Loucy (cell line): Measurements from ENCODE around the gene ATOH8.

Experiments
- H2AFZ ChIP-seq: fragments of 200-600 bp; sonication (generic); 2 replicates; pipeline ENCODE4 v1.6.0; 2016; ENCODE audit warnings: antibody characterized with exemption, mild to moderate bottlenecking, low read length, moderate library complexity
- H3F3A ChIP-seq: fragments of 200-600 bp; 2 replicates; pipeline ENCODE4 v1.6.0; 2016; ENCODE audit warnings: antibody characterized with exemption, low read depth, mild to moderate bottlenecking
- H3K27me3 ChIP-seq: fragments of 200-600 bp; sonication (generic); 2 replicates; pipeline ENCODE4 v1.6.1; 2014; ENCODE audit warnings: low read length, mild to moderate bottlenecking; ENCODE audit not compliant: insufficient read depth, poor library complexity, severe bottlenecking
- H3K36me3 ChIP-seq: fragments of 200-600 bp; sonication (generic); 2 replicates; pipeline ENCODE4 v1.6.1; 2016; ENCODE audit warnings: low read length; ENCODE audit not compliant: insufficient read depth
- H3K4me1 ChIP-seq: fragments of 200-600 bp; sonication (generic); 2 replicates; pipeline ENCODE4 v1.5.1; 2014; ENCODE audit warnings: low read length, mild to moderate bottlenecking; ENCODE audit not compliant: insufficient read depth, poor library complexity, severe bottlenecking
- H3K4me2 ChIP-seq: fragments of 200-600 bp; sonication (generic); 2 replicates; pipeline ENCODE4 v1.6.0; 2014; ENCODE audit warnings: antibody characterized with exemption, low read length, low read depth, mild to moderate bottlenecking; ENCODE audit not compliant: poor library complexity, severe bottlenecking
- H3K4me3 ChIP-seq: fragments of 200-600 bp; sonication (generic); 2 replicates; pipeline ENCODE4 v1.5.1; 2014; ENCODE audit warnings: low read length, mild to moderate bottlenecking, mixed read lengths; ENCODE audit not compliant: poor library complexity, severe bottlenecking
- H3K79me2 ChIP-seq: fragments of 200-600 bp; sonication (generic); 2 replicates; pipeline ENCODE4 v1.6.1; 2014; ENCODE audit warnings: low read length; ENCODE audit not compliant: insufficient read depth
- H3K9ac ChIP-seq: fragments of 200-600 bp; sonication (generic); 2 replicates; pipeline ENCODE4 v1.6.0; 2014; ENCODE audit warnings: mild to moderate bottlenecking, low read depth, low read length, moderate library complexity; ENCODE audit not compliant: poor library complexity, severe bottlenecking
- H3K9me2 ChIP-seq: fragments of 200-600 bp; sonication (generic); replicated peaks from 2 replicates; pipeline ENCODE4 v1.6.1; 2016; ENCODE audit warnings: low read depth, low read length, mixed read lengths
- H3K9me3 ChIP-seq: fragments of 200-600 bp; sonication (generic); 2 replicates; pipeline ENCODE4 v1.6.1; 2014; ENCODE audit warnings: mild to moderate bottlenecking, antibody characterized with exemption, low read length, low read depth; ENCODE audit not compliant: insufficient read depth
- H4K20me1 ChIP-seq: fragments of 200-600 bp; sonication (generic); 2 replicates; pipeline ENCODE4 v1.6.0; 2014; ENCODE audit warnings: antibody characterized with exemption, low read length, mild to moderate bottlenecking; ENCODE audit not compliant: insufficient read depth, poor library complexity, severe bottlenecking
- EZH2phosphoT487 ChIP-seq: fragments of 200-600 bp; IDR thresholded peaks from 2 replicates; pipeline ENCODE4 v1.6.1; 2018; ENCODE audit warnings: antibody characterized with exemption, mild to moderate bottlenecking, moderate library complexity, borderline replicate concordance
- TF ChIP-seq, protein P1 (sequence below): fragments of 200-600 bp; sonication (generic); conservative IDR thresholded peaks from 2 replicates; pipeline ENCODE4 v1.5.1; 2014; ENCODE audit warnings: mild to moderate bottlenecking, antibody characterized with exemption, low read length

ATOH8 gene

DNA sequence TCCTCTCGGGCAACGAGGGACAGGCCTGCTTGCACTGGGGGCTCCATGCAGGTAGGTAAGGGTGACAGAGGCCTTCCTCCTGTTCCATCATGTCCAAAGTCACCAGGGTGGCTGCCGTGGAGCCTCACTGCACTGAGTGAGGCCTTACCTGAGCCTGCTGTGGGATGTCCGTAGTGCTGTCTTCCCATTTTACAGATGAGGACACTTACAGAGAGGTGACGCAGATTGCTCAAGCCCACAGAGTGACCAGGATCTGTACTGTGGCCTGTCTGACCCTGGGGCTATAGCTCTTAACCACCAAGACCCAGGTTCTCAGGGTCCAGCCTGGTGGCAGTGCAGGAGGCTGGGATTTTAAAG, 5.4 kb downstream of the ATOH8 start:
- no peak overlapping the region for H3K4me2 ChIP-seq
- no peaks in the 10 kb centered on the region for H3K9me2 ChIP-seq
- no peaks in the 10 kb centered on the region for H4K20me1 ChIP-seq
- no peaks in the 10 kb centered on the region for H3K36me3 ChIP-seq
- H3F3A ChIP-seq = no peaks in the 10 kb centered on the region
- H3K4me1 ChIP-seq = peaks cover 1% of the 10 kb centered on the region
- no peaks in the 10 kb centered on the region for H3K79me2 ChIP-seq
- TF ChIP-seq, protein P1, sequence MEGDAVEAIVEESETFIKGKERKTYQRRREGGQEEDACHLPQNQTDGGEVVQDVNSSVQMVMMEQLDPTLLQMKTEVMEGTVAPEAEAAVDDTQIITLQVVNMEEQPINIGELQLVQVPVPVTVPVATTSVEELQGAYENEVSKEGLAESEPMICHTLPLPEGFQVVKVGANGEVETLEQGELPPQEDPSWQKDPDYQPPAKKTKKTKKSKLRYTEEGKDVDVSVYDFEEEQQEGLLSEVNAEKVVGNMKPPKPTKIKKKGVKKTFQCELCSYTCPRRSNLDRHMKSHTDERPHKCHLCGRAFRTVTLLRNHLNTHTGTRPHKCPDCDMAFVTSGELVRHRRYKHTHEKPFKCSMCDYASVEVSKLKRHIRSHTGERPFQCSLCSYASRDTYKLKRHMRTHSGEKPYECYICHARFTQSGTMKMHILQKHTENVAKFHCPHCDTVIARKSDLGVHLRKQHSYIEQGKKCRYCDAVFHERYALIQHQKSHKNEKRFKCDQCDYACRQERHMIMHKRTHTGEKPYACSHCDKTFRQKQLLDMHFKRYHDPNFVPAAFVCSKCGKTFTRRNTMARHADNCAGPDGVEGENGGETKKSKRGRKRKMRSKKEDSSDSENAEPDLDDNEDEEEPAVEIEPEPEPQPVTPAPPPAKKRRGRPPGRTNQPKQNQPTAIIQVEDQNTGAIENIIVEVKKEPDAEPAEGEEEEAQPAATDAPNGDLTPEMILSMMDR = no peak
- no peak for TF ChIP-seq EZH2phosphoT487
- no peak overlapping the region for H2AFZ ChIP-seq
- H3K4me3 ChIP-seq = no peak overlapping the region
- H3K27me3 ChIP-seq = peaks cover 15% of the 10 kb centered on the region
- no peak overlapping the region for H3K9ac ChIP-seq
- H3K9me3 ChIP-seq = no peaks in the 10 kb centered on the region

DNA sequence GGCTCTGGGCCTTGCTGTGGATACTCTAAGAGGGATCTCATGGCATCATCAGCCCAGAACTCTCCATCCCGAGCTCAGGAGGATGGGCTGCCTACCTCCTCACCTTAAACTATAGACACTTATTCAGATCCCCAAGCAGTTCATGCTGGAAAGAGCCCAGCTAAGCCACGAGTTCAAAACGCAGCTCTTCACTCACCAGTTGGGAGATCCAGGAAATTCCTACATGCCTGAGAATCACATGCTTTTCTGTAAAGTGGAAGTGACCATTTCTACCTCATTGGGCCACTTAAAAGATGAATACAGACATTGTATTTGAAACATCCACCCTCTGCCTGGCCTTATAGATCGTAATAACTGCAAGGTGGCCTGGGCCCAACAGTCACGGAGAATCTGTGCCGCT, 6.6 kb downstream of the ATOH8 start:
- H3K79me2 ChIP-seq = no peaks in the 10 kb centered on the region
- H2AFZ ChIP-seq = no peak overlapping the region
- H3K9me3 ChIP-seq = no peaks in the 10 kb centered on the region
- H3K4me1 ChIP-seq = no peaks in the 10 kb centered on the region
- H3K27me3 ChIP-seq = peaks cover 4% of the 10 kb centered on the region
- H3K4me3 ChIP-seq = no peak overlapping the region
- TF ChIP-seq, protein P1 = no peak
- no peak for TF ChIP-seq EZH2phosphoT487
- no peaks in the 10 kb centered on the region for H3K36me3 ChIP-seq
- no peaks in the 10 kb centered on the region for H3F3A ChIP-seq
- no peaks in the 10 kb centered on the region for H3K9me2 ChIP-seq
- H3K9ac ChIP-seq = no peak overlapping the region
- no peaks in the 10 kb centered on the region for H4K20me1 ChIP-seq
- H3K4me2 ChIP-seq = no peak overlapping the region

DNA sequence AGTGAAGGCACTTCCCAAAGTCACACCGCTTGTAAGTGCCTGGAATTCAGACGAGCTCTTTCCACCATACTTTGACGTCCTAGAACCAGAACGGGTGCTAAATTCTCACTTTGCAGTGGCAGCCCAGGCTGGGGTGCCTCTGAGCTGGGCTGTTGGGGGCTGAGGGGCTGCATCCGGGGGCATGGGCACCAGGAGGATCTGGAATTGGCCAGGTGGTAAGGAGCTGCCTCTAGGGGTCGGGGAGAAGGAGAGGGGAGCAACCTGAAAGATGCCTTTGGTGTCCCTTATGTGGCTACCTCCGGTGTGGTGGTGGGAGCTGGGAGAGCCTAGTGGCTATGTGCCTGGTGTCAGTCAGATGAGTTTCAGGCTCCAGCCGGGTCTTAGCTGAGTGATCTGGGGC, 7.1 kb downstream of the ATOH8 start:
- Histone ChIP-seq H3K4me2 (no peak overlapping the region), H3K36me3 (no peaks in the 10 kb centered on the region)
- TF ChIP-seq EZH2phosphoT487 = no peak
- TF ChIP-seq, protein P1 = no peak

More for the DNA sequence above, 7.1 kb downstream of the ATOH8 start:
- no peak overlapping the region for H2AFZ ChIP-seq
- H3K9me2 ChIP-seq = no peaks in the 10 kb centered on the region
- no peaks in the 10 kb centered on the region for H3K9me3 ChIP-seq
- H3K9ac ChIP-seq = no peak overlapping the region
- H3K79me2 ChIP-seq = no peaks in the 10 kb centered on the region
- no peaks in the 10 kb centered on the region for H3K27me3 ChIP-seq
- no peaks in the 10 kb centered on the region for H3K4me1 ChIP-seq
- H4K20me1 ChIP-seq = no peaks in the 10 kb centered on the region
- H3K4me3 ChIP-seq = no peak overlapping the region
- no peaks in the 10 kb centered on the region for H3F3A ChIP-seq
